ENCODE data around the gene SNAPC2. TPM values are rescaled to one million over a fixed set of nuclear protein-coding genes. Genes with fewer than 3 reads are reported as not detected.

The SNAPC2 gene
- total RNA-seq, 1 donor = 18.5 TPM

DNA sequence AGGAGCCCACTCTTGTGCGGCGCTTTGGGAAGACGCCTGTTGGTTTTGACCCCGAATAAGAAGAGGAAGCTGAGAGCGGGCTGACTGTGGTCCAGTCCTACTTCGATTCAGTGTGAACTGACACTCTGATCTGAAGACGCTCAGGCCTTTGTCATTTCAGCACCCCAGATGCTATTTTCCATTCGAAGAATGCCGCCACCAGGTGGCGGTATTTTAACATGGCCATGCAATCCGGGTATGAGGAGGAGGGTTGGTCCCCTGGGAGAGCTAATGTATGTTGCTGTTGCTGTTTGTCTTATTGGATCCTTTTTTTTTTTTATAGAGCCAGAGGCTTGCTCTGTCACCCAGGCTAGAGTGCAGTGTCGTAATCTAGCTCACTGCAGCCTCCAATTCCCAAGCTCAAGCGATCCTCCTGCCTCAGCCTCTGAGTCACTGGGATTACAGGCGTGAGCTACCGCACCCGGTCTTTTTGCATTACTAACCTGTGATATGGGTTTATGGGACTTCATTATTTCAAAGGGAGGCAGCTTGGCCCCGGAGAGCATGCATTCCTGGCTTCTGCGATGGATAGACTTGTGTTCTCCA lies 24.1 kb downstream of the SNAPC2 start:
- Histone ChIP-seq H3K27ac (ENCODE audit: low read depth, low read length) (peak overlapping the region; percentile 86), H3K4me2 (ENCODE audit: insufficient read depth, low read length) (peak overlapping the region; percentile 99), H4K20me1 (ENCODE audit: insufficient read depth, low read length) (peaks cover 5% of the 10 kb centered on the region), H3K9me3 (ENCODE audit: low read depth, low read length) (no peaks in the 10 kb centered on the region), H3K36me3 (ENCODE audit: insufficient read depth, low read length) (peaks cover 7% of the 10 kb centered on the region), H3K27me3 (ENCODE audit: insufficient read depth, low read length) (no peaks in the 10 kb centered on the region), H3K79me2 (ENCODE audit: insufficient read depth, low read length) (peaks cover 35% of the 10 kb centered on the region), H2AFZ (ENCODE audit: low read length) (peak overlapping the region; percentile 92), H3K4me3 (ENCODE audit: insufficient read depth, low read length) (peak overlapping the region; percentile 95), H3K4me1 (ENCODE audit: insufficient read depth, low read length) (peaks cover 14% of the 10 kb centered on the region)
- TF ChIP-seq, protein P1, sequence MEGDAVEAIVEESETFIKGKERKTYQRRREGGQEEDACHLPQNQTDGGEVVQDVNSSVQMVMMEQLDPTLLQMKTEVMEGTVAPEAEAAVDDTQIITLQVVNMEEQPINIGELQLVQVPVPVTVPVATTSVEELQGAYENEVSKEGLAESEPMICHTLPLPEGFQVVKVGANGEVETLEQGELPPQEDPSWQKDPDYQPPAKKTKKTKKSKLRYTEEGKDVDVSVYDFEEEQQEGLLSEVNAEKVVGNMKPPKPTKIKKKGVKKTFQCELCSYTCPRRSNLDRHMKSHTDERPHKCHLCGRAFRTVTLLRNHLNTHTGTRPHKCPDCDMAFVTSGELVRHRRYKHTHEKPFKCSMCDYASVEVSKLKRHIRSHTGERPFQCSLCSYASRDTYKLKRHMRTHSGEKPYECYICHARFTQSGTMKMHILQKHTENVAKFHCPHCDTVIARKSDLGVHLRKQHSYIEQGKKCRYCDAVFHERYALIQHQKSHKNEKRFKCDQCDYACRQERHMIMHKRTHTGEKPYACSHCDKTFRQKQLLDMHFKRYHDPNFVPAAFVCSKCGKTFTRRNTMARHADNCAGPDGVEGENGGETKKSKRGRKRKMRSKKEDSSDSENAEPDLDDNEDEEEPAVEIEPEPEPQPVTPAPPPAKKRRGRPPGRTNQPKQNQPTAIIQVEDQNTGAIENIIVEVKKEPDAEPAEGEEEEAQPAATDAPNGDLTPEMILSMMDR (IDR thresholded peaks at IDR 0.05; ENCODE audit: extremely low read depth, low read depth, low read length) = peak; percentile 87
- peak; percentile 95 for DNase-seq (ENCODE audit: insufficient read length, low spot score, missing footprints)

DNA sequence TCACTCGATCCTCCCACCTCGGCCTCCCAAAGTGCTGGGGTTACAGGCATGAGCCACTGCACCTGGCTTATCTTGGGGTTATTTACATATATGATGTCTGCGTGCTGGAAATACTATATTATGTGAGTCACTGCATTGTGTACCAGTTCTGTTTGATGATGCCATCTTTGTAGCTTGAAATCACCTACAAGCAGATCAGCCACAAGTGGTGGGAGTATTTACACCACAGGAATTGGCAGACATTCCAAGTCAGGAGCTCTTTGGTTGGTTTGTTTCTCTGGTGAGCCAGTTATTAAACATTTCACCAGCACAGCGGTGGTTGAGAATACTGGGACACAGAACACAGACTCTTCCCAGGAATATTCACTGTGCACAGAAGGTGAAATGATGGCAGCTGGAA lies 27.8 kb downstream of the SNAPC2 start:
- no peak for DNase-seq (ENCODE audit: insufficient read length, low spot score, missing footprints)
- TF ChIP-seq, protein P1 (IDR thresholded peaks at IDR 0.05; ENCODE audit: extremely low read depth, low read depth, low read length) = no peak

DNA sequence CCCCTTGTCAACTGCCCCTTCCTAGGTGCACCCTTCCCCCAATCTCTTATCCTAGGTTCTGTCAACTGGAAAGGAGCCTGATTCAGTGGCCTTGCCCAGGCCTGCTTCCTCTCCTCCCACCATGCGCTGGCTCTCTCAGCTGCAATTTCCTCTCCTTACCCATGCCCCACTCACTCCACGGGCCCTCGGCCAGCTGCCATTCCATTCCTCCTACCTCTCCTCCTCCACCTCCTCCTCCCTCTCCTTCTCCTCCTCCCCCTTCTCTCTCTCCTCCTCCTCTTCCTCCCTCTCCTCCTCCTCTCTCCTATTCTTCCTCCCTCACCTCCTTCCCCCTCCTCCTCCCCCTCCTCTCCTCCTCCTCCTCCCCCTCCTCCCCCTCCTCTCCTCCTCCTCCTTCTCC lies 32.9 kb downstream of the SNAPC2 start:
- Histone ChIP-seq H3K4me2 (ENCODE audit: insufficient read depth, low read length) (no peak overlapping the region), H3K36me3 (ENCODE audit: insufficient read depth, low read length) (no peaks in the 10 kb centered on the region), H3K27me3 (ENCODE audit: insufficient read depth, low read length) (no peaks in the 10 kb centered on the region), H3K79me2 (ENCODE audit: insufficient read depth, low read length) (no peaks in the 10 kb centered on the region), H4K20me1 (ENCODE audit: insufficient read depth, low read length) (no peaks in the 10 kb centered on the region), H2AFZ (ENCODE audit: low read length) (peak overlapping the region; percentile 35), H3K9me3 (ENCODE audit: low read depth, low read length) (no peaks in the 10 kb centered on the region), H3K27ac (ENCODE audit: low read depth, low read length) (no peak overlapping the region), H3K4me1 (ENCODE audit: insufficient read depth, low read length) (peaks cover 3% of the 10 kb centered on the region), H3K4me3 (ENCODE audit: insufficient read depth, low read length) (no peak overlapping the region)
- DNase-seq (ENCODE audit: insufficient read length, low spot score, missing footprints) = peak; percentile 85
- TF ChIP-seq, protein P1 (IDR thresholded peaks at IDR 0.05; ENCODE audit: extremely low read depth, low read depth, low read length) = no peak

More for the DNA sequence above, 27.8 kb downstream of the SNAPC2 start:
- H3K36me3 ChIP-seq (ENCODE audit: insufficient read depth, low read length) = no peaks in the 10 kb centered on the region
- no peak overlapping the region for H2AFZ ChIP-seq (ENCODE audit: low read length)
- no peaks in the 10 kb centered on the region for H4K20me1 ChIP-seq (ENCODE audit: insufficient read depth, low read length)
- H3K79me2 ChIP-seq (ENCODE audit: insufficient read depth, low read length) = peaks cover 5% of the 10 kb centered on the region
- no peak overlapping the region for H3K27ac ChIP-seq (ENCODE audit: low read depth, low read length)
- H3K4me2 ChIP-seq (ENCODE audit: insufficient read depth, low read length) = no peak overlapping the region
- peaks cover 7% of the 10 kb centered on the region for H3K4me1 ChIP-seq (ENCODE audit: insufficient read depth, low read length)
- H3K4me3 ChIP-seq (ENCODE audit: insufficient read depth, low read length) = no peak overlapping the region
- no peaks in the 10 kb centered on the region for H3K27me3 ChIP-seq (ENCODE audit: insufficient read depth, low read length)
- H3K9me3 ChIP-seq (ENCODE audit: low read depth, low read length) = no peaks in the 10 kb centered on the region

GRCh38 chr19:7953576-7953975 lies 33.4 kb downstream of the SNAPC2 start:
- Histone ChIP-seq H3K4me1 (ENCODE audit: insufficient read depth, low read length) (peaks cover 3% of the 10 kb centered on the region), H3K27me3 (ENCODE audit: insufficient read depth, low read length) (no peaks in the 10 kb centered on the region), H3K9me3 (ENCODE audit: low read depth, low read length) (no peaks in the 10 kb centered on the region), H3K4me2 (ENCODE audit: insufficient read depth, low read length) (no peak overlapping the region), H2AFZ (ENCODE audit: low read length) (no peak overlapping the region), H3K4me3 (ENCODE audit: insufficient read depth, low read length) (no peak overlapping the region), H3K79me2 (ENCODE audit: insufficient read depth, low read length) (no peaks in the 10 kb centered on the region), H3K36me3 (ENCODE audit: insufficient read depth, low read length) (no peaks in the 10 kb centered on the region), H3K27ac (ENCODE audit: low read depth, low read length) (no peak overlapping the region), H4K20me1 (ENCODE audit: insufficient read depth, low read length) (no peaks in the 10 kb centered on the region)
- no peak for DNase-seq (ENCODE audit: insufficient read length, low spot score, missing footprints)
- TF ChIP-seq, protein P1 (IDR thresholded peaks at IDR 0.05; ENCODE audit: extremely low read depth, low read depth, low read length) = no peak
